Measurements from ENCODE around the gene PRKAG1. TPM values are rescaled to one million over a fixed set of nuclear protein-coding genes. Genes with fewer than 3 reads are reported as not detected.
A peak's percentile ranks its signal among the peaks of the same experiment; 100 is the strongest.

Gene PRKAG1
- total RNA-seq, 1 donor from 2014 or later: 47.1 TPM

GRCh38 chr12:48969833-48970701 is 48.5 kb downstream of the PRKAG1 start:
- peaks cover 12% of the 10 kb centered on the region for H3K4me1 Mint-ChIP-seq (ENCODE audit: low read depth, unreplicated experiment)
- Histone ChIP-seq H3K9me3 (ENCODE audit: insufficient read depth, low read depth, low read length) (no peaks in the 10 kb centered on the region), H3K79me2 (ENCODE audit: insufficient read depth, low read length) (no peaks in the 10 kb centered on the region), H3K27me3 (ENCODE audit: insufficient read depth, low read length) (peaks cover 79% of the 10 kb centered on the region), H2AFZ (ENCODE audit: low read depth, low read length) (peak overlapping the region; percentile 70), H4K20me1 (ENCODE audit: insufficient read depth, low read length) (peaks cover 30% of the 10 kb centered on the region), H3K9ac (ENCODE audit: low read length) (no peak overlapping the region), H3K4me2 (ENCODE audit: low read length) (peak overlapping the region; percentile 58), H3K27ac (ENCODE audit: low read depth, low read length) (no peak overlapping the region), H3K4me1 (ENCODE audit: insufficient read depth, low read length) (peaks cover 33% of the 10 kb centered on the region), H3K36me3 (ENCODE audit: insufficient read depth, low read length) (no peaks in the 10 kb centered on the region), H3K4me3 (ENCODE audit: insufficient read depth, low read depth, low read length) (no peak overlapping the region)
- FAIRE-seq (no peak), DNase-seq (ENCODE audit: low read depth) (no peak)
- H3K9me3 Mint-ChIP-seq (ENCODE audit: unreplicated experiment): no peaks in the 10 kb centered on the region
- no peaks in the 10 kb centered on the region for H3K36me3 Mint-ChIP-seq (ENCODE audit: low read depth, unreplicated experiment)
- TF ChIP-seq CTCF (IDR thresholded peaks at IDR 0.05; ENCODE audit: insufficient read depth, low read depth, low read length) (no peak), EZH2 (IDR thresholded peaks at IDR 0.05; ENCODE audit: insufficient read depth, low read length) (peak; percentile 93)
- H3K27ac Mint-ChIP-seq (ENCODE audit: unreplicated experiment): no peak overlapping the region
- H3K27me3 Mint-ChIP-seq (ENCODE audit: low read depth, unreplicated experiment): peaks cover 70% of the 10 kb centered on the region
- H3K4me3 Mint-ChIP-seq (ENCODE audit: unreplicated experiment): peak overlapping the region; percentile 74

- peaks cover 81% of the 10 kb centered on the region for H3K27me3 ChIP-seq (ENCODE audit: insufficient read depth, low read length)
- peak overlapping the region; percentile 58 for H3K4me2 ChIP-seq (ENCODE audit: low read length)
- FAIRE-seq: no peak
- H3K4me1 ChIP-seq (ENCODE audit: insufficient read depth, low read length): peaks cover 29% of the 10 kb centered on the region
- no peak for DNase-seq (ENCODE audit: low read depth)
- no peak overlapping the region for H2AFZ ChIP-seq (ENCODE audit: low read depth, low read length)
- no peak overlapping the region for H3K4me3 ChIP-seq (ENCODE audit: insufficient read depth, low read depth, low read length)
- Mint-ChIP-seq H3K27me3 (ENCODE audit: low read depth, unreplicated experiment) (peaks cover 67% of the 10 kb centered on the region), H3K4me3 (ENCODE audit: unreplicated experiment) (no peak overlapping the region), H3K9me3 (ENCODE audit: unreplicated experiment) (no peaks in the 10 kb centered on the region), H3K36me3 (ENCODE audit: low read depth, unreplicated experiment) (no peaks in the 10 kb centered on the region), H3K27ac (ENCODE audit: unreplicated experiment) (no peak overlapping the region), H3K4me1 (ENCODE audit: low read depth, unreplicated experiment) (peaks cover 12% of the 10 kb centered on the region)
- no peaks in the 10 kb centered on the region for H3K36me3 ChIP-seq (ENCODE audit: insufficient read depth, low read length)
- H4K20me1 ChIP-seq (ENCODE audit: insufficient read depth, low read length): peaks cover 30% of the 10 kb centered on the region
- TF ChIP-seq EZH2 (IDR thresholded peaks at IDR 0.05; ENCODE audit: insufficient read depth, low read length) (no peak), CTCF (IDR thresholded peaks at IDR 0.05; ENCODE audit: insufficient read depth, low read depth, low read length) (no peak)
- H3K9ac ChIP-seq (ENCODE audit: low read length): no peak overlapping the region
- H3K9me3 ChIP-seq (ENCODE audit: insufficient read depth, low read depth, low read length): no peaks in the 10 kb centered on the region
- H3K79me2 ChIP-seq (ENCODE audit: insufficient read depth, low read length): no peaks in the 10 kb centered on the region
- H3K27ac ChIP-seq (ENCODE audit: low read depth, low read length): no peak overlapping the region
These were observed 49.3 kb downstream of the PRKAG1 start for GRCh38 chr12:48969160-48969771.

All from astrocyte (in vitro differentiated cells and primary cell).